Esophagus squamous epithelium (tissue), 4 donors: ENCODE results near the gene TWIST2.

Experiments
- POLR2A ChIP-seq, 4 donors: fragments of 450-650 bp; IDR thresholded peaks; one replicate each; pipeline ENCODE4 v1.6.1; 2017; ENCODE audit warnings: antibody characterized with exemption in 4 of 4, mild to moderate bottlenecking in 4 of 4, moderate library complexity in 3 of 4
- TF ChIP-seq, protein P1 (sequence below), 6 experiments: fragments of 450-650 bp in 4 of 6; fragments of 200-600 bp in 2 of 6; sonication (generic) in 2 of 6; IDR thresholded peaks; one replicate each; pipeline ENCODE4 v1.5.1; 2016 to 2019; ENCODE audit warnings: antibody characterized with exemption in 6 of 6, mild to moderate bottlenecking in 4 of 6, moderate library complexity in 4 of 6

- TF ChIP-seq, protein P1, sequence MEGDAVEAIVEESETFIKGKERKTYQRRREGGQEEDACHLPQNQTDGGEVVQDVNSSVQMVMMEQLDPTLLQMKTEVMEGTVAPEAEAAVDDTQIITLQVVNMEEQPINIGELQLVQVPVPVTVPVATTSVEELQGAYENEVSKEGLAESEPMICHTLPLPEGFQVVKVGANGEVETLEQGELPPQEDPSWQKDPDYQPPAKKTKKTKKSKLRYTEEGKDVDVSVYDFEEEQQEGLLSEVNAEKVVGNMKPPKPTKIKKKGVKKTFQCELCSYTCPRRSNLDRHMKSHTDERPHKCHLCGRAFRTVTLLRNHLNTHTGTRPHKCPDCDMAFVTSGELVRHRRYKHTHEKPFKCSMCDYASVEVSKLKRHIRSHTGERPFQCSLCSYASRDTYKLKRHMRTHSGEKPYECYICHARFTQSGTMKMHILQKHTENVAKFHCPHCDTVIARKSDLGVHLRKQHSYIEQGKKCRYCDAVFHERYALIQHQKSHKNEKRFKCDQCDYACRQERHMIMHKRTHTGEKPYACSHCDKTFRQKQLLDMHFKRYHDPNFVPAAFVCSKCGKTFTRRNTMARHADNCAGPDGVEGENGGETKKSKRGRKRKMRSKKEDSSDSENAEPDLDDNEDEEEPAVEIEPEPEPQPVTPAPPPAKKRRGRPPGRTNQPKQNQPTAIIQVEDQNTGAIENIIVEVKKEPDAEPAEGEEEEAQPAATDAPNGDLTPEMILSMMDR (IDR thresholded peaks at IDR 0.05): no peak
- no peak for TF ChIP-seq POLR2A (IDR thresholded peaks at IDR 0.05)
These were observed 63.0 kb downstream of the TWIST2 start for GRCh38 chr2:238910751-238911351.
